ENCODE results near the gene CCDC148. TPM values are rescaled to one million over a fixed set of nuclear protein-coding genes. Genes with fewer than 3 reads are reported as not detected.

CCDC148 gene
- total RNA-seq, 1 experiment from 2014 or later = 0.11 TPM

- H3K4me3 ChIP-seq (ENCODE audit: low read length) = no peak overlapping the region
- intact Hi-C loops (cut with micrococcal nuclease) = no loop called here
- CTCF ChIA-PET = no interaction called here
- H2AFZ ChIP-seq (ENCODE audit: low read length) = no peak overlapping the region
- no peaks in the 10 kb centered on the region for H3K9me3 ChIP-seq (ENCODE audit: low read length)
- no peak overlapping the region for H3K4me2 ChIP-seq (ENCODE audit: low read length)
- no peaks in the 10 kb centered on the region for H3F3A ChIP-seq (ENCODE audit: low read length, unreplicated experiment)
- no peak overlapping the region for H3K9ac ChIP-seq (ENCODE audit: low read length)
- H4K20me1 ChIP-seq (ENCODE audit: low read length) = no peaks in the 10 kb centered on the region
- DNase-seq = no peak
- peaks cover 14% of the 10 kb centered on the region; the same call in 1 of the 2 replicates for H3K27me3 ChIP-seq (ENCODE audit: low read length)
- H3K79me2 ChIP-seq (ENCODE audit: low read length) = no peaks in the 10 kb centered on the region
- no peak for TF ChIP-seq EZH2phosphoT487 (IDR thresholded peaks at IDR 0.05; ENCODE audit: borderline replicate concordance, low read length)
- TF ChIP-seq EZH2 (IDR thresholded peaks at IDR 0.05; ENCODE audit: low read length, unreplicated experiment) = no peak
- no peak for TF ChIP-seq CTCF (conservative IDR thresholded peaks at IDR 0.05; ENCODE audit: low read depth, low read length)
- no peaks in the 10 kb centered on the region for H3K36me3 ChIP-seq (ENCODE audit: low read depth, low read length)
- no peak for ATAC-seq
- H3K27ac ChIP-seq (ENCODE audit: low read length) = no peak overlapping the region
- POLR2A ChIA-PET (ENCODE audit: unreplicated experiment) = no interaction called here
- H3K4me1 ChIP-seq (ENCODE audit: insufficient read depth, low read length) = no peaks in the 10 kb centered on the region
- no TSS peak for BruUV-seq (replicated peaks)
- H3K9me2 ChIP-seq (replicated peaks; ENCODE audit: low read length) = no peaks in the 10 kb centered on the region
These were observed 140.6 kb downstream of the CCDC148 start for GRCh38 chr2:158315803-158316414.

- no peak overlapping the region for H3K4me2 ChIP-seq (ENCODE audit: low read length)
- no peaks in the 10 kb centered on the region for H3K9me2 ChIP-seq (replicated peaks; ENCODE audit: low read length)
- no peaks in the 10 kb centered on the region for H4K20me1 ChIP-seq (ENCODE audit: low read length)
- no peak for DNase-seq
- H3K27ac ChIP-seq (ENCODE audit: low read length) = no peak overlapping the region
- POLR2A ChIA-PET (ENCODE audit: unreplicated experiment) = no interaction called here
- no peak overlapping the region for H3K4me3 ChIP-seq (ENCODE audit: low read length)
- ATAC-seq = no peak
- H3K79me2 ChIP-seq (ENCODE audit: low read length) = no peaks in the 10 kb centered on the region
- H2AFZ ChIP-seq (ENCODE audit: low read length) = no peak overlapping the region
- H3K4me1 ChIP-seq (ENCODE audit: insufficient read depth, low read length) = no peaks in the 10 kb centered on the region
- no peaks in the 10 kb centered on the region for H3K9me3 ChIP-seq (ENCODE audit: low read length)
- intact Hi-C loops (cut with micrococcal nuclease) = no loop called here
- H3F3A ChIP-seq (ENCODE audit: low read length, unreplicated experiment) = no peaks in the 10 kb centered on the region
- H3K9ac ChIP-seq (ENCODE audit: low read length) = no peak overlapping the region
- no peak for TF ChIP-seq EZH2 (IDR thresholded peaks at IDR 0.05; ENCODE audit: low read length, unreplicated experiment)
- no peak for TF ChIP-seq CTCF (conservative IDR thresholded peaks at IDR 0.05; ENCODE audit: low read depth, low read length)
- CTCF ChIA-PET = no interaction called here
- H3K27me3 ChIP-seq (ENCODE audit: low read length) = peaks cover 14% of the 10 kb centered on the region; the same call in 1 of the 2 replicates
- no peaks in the 10 kb centered on the region for H3K36me3 ChIP-seq (ENCODE audit: low read depth, low read length)
- no TSS peak for BruUV-seq (replicated peaks)
These were observed 141.6 kb downstream of the CCDC148 start for GRCh38 chr2:158315000-158315399.

GRCh38 chr2:158313734-158314133 is 142.8 kb downstream of the CCDC148 start:
- DNase-seq = no peak
- ChIA-PET CTCF (no interaction called here), POLR2A (ENCODE audit: unreplicated experiment) (no interaction called here)
- Histone ChIP-seq H3K27ac (ENCODE audit: low read length) (no peak overlapping the region), H3K36me3 (ENCODE audit: low read depth, low read length) (no peaks in the 10 kb centered on the region), H3K4me3 (ENCODE audit: low read length) (no peak overlapping the region), H3K9me2 (replicated peaks; ENCODE audit: low read length) (no peaks in the 10 kb centered on the region), H3K9me3 (ENCODE audit: low read length) (no peaks in the 10 kb centered on the region), H2AFZ (ENCODE audit: low read length) (no peak overlapping the region), H3K9ac (ENCODE audit: low read length) (no peak overlapping the region), H3K27me3 (ENCODE audit: low read length) (peaks cover 14% of the 10 kb centered on the region; the same call in 1 of the 2 replicates), H3K79me2 (ENCODE audit: low read length) (no peaks in the 10 kb centered on the region), H3K4me2 (ENCODE audit: low read length) (no peak overlapping the region), H3F3A (ENCODE audit: low read length, unreplicated experiment) (no peaks in the 10 kb centered on the region), H4K20me1 (ENCODE audit: low read length) (no peaks in the 10 kb centered on the region), H3K4me1 (ENCODE audit: insufficient read depth, low read length) (no peaks in the 10 kb centered on the region)
- intact Hi-C loops (cut with micrococcal nuclease) = no loop called here
- no peak for ATAC-seq
- BruUV-seq (replicated peaks) = no TSS peak
- TF ChIP-seq CTCF (conservative IDR thresholded peaks at IDR 0.05; ENCODE audit: low read depth, low read length) (no peak), EZH2phosphoT487 (IDR thresholded peaks at IDR 0.05; ENCODE audit: borderline replicate concordance, low read length) (no peak), EZH2 (IDR thresholded peaks at IDR 0.05; ENCODE audit: low read length, unreplicated experiment) (no peak)

Measured in PC-3 (cell line).